ENCODE results near the gene ZXDC. TPM values are rescaled to one million over a fixed set of nuclear protein-coding genes. Genes with fewer than 3 reads are reported as not detected.
A peak's percentile ranks its signal among the peaks of the same experiment; 100 is the strongest.

Gene ZXDC
- total RNA-seq, 1 donor from 2014 or later, result 38.4 TPM

GRCh38 chr3:126399756-126400155 is 75.9 kb downstream of the ZXDC start:
- Histone ChIP-seq H3K27me3 (ENCODE audit: control insufficient read depth, insufficient read depth, low read length) (peaks cover 12% of the 10 kb centered on the region), H3K36me3 (ENCODE audit: control insufficient read depth, insufficient read depth, low read length) (no peaks in the 10 kb centered on the region), H3K4me3 (ENCODE audit: low read depth, low read length) (no peak overlapping the region)
- DNase-seq (ENCODE audit: low read depth), result no peak
- TF ChIP-seq, protein P1, sequence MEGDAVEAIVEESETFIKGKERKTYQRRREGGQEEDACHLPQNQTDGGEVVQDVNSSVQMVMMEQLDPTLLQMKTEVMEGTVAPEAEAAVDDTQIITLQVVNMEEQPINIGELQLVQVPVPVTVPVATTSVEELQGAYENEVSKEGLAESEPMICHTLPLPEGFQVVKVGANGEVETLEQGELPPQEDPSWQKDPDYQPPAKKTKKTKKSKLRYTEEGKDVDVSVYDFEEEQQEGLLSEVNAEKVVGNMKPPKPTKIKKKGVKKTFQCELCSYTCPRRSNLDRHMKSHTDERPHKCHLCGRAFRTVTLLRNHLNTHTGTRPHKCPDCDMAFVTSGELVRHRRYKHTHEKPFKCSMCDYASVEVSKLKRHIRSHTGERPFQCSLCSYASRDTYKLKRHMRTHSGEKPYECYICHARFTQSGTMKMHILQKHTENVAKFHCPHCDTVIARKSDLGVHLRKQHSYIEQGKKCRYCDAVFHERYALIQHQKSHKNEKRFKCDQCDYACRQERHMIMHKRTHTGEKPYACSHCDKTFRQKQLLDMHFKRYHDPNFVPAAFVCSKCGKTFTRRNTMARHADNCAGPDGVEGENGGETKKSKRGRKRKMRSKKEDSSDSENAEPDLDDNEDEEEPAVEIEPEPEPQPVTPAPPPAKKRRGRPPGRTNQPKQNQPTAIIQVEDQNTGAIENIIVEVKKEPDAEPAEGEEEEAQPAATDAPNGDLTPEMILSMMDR (IDR thresholded peaks at IDR 0.05; ENCODE audit: insufficient read depth, low read length, poor library complexity, severe bottlenecking), result no peak

DNA sequence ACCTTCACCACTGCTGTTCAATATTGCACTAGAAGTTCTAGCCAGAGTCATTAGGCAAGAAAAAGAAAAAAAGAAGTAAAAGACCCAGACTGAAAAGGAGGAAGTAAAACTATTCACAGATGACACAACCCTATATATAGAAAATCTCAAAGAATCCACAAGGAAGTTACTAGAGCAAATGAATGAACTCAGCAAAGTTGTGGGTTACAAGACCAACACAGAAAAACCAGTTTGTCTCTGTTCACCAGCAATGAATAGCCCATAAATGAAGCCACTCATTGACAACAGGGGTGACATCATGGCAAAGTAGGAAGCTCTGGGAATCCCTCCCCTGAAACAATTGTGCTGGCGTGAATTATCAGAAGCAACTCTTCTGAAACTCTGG is 76.3 kb downstream of the ZXDC start:
- peak; percentile 18 for DNase-seq (ENCODE audit: low read depth)
- TF ChIP-seq, protein P1 (IDR thresholded peaks at IDR 0.05; ENCODE audit: insufficient read depth, low read length, poor library complexity, severe bottlenecking), result no peak
- H3K36me3 ChIP-seq (ENCODE audit: control insufficient read depth, insufficient read depth, low read length), result no peaks in the 10 kb centered on the region
- H3K4me3 ChIP-seq (ENCODE audit: low read depth, low read length), result no peak overlapping the region
- H3K27me3 ChIP-seq (ENCODE audit: control insufficient read depth, insufficient read depth, low read length), result peaks cover 15% of the 10 kb centered on the region

DNA sequence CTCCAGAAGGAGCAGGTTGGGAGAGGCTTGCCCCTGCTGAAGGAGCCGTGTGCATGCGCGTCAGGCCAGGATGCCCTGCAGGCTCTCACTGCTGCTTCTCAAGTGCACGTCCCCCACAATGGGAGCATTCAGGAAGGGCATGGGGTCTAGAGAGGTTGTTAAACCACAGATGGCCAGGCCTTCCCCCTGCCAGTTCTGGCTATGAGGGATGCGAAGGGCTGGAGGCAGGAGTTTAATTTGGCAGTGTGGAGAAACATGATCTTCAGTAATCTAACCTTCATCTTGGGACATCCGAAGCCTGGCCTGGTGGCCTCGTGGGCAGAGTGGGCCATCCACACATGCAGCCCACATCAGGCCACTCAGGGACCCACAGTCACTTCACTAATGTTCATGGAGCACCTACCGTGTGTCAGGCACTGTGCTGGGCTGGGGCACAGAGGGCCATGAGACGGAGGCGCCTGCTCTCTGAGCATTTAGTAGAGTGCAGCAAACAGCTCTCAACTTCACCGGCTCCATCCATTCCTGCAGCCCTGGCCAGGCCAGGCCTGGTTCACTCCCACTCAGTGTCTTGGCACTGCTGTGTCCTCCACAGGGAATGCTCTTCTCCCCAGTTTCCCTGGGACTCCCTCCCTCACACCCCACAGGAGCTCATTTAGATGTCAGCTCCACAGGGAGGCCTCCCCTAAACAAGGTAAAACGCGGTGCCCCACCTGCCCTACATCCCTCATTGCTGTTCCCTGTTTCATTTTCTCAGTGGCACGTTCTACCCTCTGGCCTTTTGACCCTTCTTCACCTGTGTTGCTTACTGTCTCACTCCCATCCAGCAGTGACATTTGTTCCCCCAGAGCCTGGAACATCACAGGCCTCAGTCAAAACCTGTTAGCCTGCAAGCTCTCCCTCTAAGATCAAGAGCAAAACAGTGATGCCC is 77.0 kb downstream of the ZXDC start:
- peaks cover 21% of the 10 kb centered on the region for H3K27me3 ChIP-seq (ENCODE audit: control insufficient read depth, insufficient read depth, low read length)
- TF ChIP-seq, protein P1 (IDR thresholded peaks at IDR 0.05; ENCODE audit: insufficient read depth, low read length, poor library complexity, severe bottlenecking), result no peak
- no peak overlapping the region for H3K4me3 ChIP-seq (ENCODE audit: low read depth, low read length)
- DNase-seq (ENCODE audit: low read depth), result no peak
- H3K36me3 ChIP-seq (ENCODE audit: control insufficient read depth, insufficient read depth, low read length), result no peaks in the 10 kb centered on the region

DNA sequence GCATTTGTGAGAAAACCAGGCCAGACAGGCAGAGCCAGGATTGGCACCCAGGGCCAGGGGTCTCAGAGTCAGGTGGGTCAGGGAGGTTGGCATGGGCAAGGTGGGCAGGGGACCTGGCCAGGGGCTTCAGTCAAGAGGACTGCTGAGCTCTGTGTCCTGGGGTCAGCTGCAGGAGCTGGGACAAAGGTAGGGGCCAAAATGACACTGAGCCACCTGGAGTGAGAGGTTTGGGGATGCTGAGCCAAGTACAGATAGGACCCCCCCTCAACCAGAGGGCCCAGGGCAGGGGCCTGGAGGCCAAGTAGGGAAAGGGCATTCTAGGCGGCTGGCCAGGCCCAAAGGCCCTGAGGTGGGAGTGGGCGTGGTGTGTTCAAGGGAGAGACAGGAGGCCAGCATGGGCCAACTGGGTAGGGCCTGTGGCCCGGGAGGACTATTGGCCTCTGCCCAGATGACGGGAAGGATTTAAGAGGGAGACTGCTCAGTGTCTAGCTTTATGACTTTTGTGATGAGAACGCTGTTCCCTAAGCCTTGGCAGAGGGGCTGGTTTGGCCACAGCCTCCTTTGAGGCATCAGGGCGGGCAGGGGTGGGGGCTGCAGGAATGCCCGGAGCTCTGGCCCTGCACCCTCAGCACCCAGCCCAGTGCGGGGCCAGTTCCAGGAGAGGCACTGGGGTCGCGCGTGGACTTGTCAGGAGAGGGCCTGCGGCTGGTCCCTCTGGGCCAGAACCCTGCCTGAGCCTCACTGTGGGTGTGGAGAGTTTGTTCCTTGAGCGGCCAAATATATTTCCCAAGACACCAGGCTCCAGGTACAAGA is 77.9 kb downstream of the ZXDC start:
- no peak for DNase-seq (ENCODE audit: low read depth)
- H3K27me3 ChIP-seq (ENCODE audit: control insufficient read depth, insufficient read depth, low read length), result peaks cover 27% of the 10 kb centered on the region
- no peaks in the 10 kb centered on the region for H3K36me3 ChIP-seq (ENCODE audit: control insufficient read depth, insufficient read depth, low read length)
- no peak overlapping the region for H3K4me3 ChIP-seq (ENCODE audit: low read depth, low read length)
- TF ChIP-seq, protein P1 (IDR thresholded peaks at IDR 0.05; ENCODE audit: insufficient read depth, low read length, poor library complexity, severe bottlenecking), result no peak

DNA sequence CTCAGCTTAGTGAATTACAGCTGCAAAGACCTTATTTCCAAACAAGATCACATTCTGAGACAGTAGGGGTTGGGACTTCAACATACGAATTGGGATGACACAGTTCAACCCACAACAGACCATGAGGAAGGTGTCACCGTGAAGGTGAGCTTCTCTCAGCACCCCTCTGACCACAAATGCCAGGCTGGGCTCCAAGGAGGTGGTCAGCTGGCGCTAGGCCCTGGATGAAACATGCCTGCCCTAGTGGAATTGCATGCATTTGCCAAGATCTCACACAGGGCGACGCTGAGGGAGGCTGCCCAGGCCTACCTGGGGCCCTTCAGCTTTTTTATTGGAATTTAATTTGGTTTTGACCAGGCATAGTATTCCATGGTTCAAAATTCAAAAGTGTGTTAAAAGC is 79.2 kb downstream of the ZXDC start:
- TF ChIP-seq, protein P1 (IDR thresholded peaks at IDR 0.05; ENCODE audit: insufficient read depth, low read length, poor library complexity, severe bottlenecking), result no peak
- H3K4me3 ChIP-seq (ENCODE audit: low read depth, low read length), result no peak overlapping the region
- no peaks in the 10 kb centered on the region for H3K36me3 ChIP-seq (ENCODE audit: control insufficient read depth, insufficient read depth, low read length)
- peaks cover 33% of the 10 kb centered on the region for H3K27me3 ChIP-seq (ENCODE audit: control insufficient read depth, insufficient read depth, low read length)
- no peak for DNase-seq (ENCODE audit: low read depth)
